ENCODE measurements around the gene PLK5. TPM values are rescaled to one million over a fixed set of nuclear protein-coding genes. Genes with fewer than 3 reads are reported as not detected.

Gene PLK5
- total and polyA plus RNA-seq, 4 donors, result 0.03 TPM; not detected in 3

DNA sequence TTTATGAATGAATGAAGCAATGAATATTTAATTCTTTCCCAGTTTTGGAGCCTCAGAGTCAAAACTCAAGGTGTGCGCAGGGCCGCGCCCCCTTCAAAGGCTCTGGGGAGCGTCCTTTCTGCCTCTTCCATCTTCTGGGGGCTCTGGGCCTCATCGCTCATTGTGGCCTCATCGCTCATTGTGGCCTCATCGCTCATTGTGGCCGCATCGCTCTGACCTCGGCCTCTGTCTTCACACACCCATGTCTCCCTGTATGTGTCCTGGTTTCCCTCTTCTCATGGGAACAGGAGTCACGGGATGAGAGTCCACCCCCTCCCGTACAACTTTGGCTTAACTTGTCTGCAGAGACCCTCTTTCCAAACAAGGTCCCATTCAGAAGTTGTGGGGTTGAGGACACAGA lies 47.5 kb downstream of the PLK5 start:
- no peak overlapping the region for H3K27ac ChIP-seq (ENCODE audit: low read depth in 1 of 2, low read length in 2 of 2)
- H3K27me3 ChIP-seq (ENCODE audit: control insufficient read depth in 4 of 4, insufficient read depth in 4 of 4, low read length in 3 of 4), result no peaks in the 10 kb centered on the region
- WGBS, result 93% methylated on average over 12 of the region's 12 CpGs
- no peak overlapping the region for H3K4me3 ChIP-seq (ENCODE audit: low read depth in 1 of 3, low read length in 3 of 3)
- peaks cover 0 to 2% (median 0%) of the 10 kb centered on the region in 4 donors for H3K36me3 ChIP-seq (ENCODE audit: control insufficient read depth in 4 of 4, insufficient read depth in 3 of 4, low read depth in 1 of 4, low read length in 3 of 4)
- H3K9me3 ChIP-seq (ENCODE audit: control insufficient read depth in 4 of 4, low read length in 3 of 4), result no peaks in the 10 kb centered on the region
- DNase-seq (ENCODE audit: low spot score), result no peak
- H3K4me1 ChIP-seq (ENCODE audit: control insufficient read depth in 4 of 4, insufficient read depth in 4 of 4, low read length in 3 of 4), result peaks cover 0 to 12% (median 8%) of the 10 kb centered on the region in 4 donors
- H3K9ac ChIP-seq (ENCODE audit: low read depth in 1 of 2, low read length in 2 of 2), result no peak overlapping the region
- TF ChIP-seq, protein P1, sequence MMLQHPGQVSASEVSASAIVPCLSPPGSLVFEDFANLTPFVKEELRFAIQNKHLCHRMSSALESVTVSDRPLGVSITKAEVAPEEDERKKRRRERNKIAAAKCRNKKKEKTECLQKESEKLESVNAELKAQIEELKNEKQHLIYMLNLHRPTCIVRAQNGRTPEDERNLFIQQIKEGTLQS (IDR thresholded peaks at IDR 0.05), result no peak
- TF ChIP-seq HNF4A (conservative IDR thresholded peaks at IDR 0.05), result no peak
- no peak for TF ChIP-seq EGR1 (IDR thresholded peaks at IDR 0.05; ENCODE audit: low read depth in 2 of 2)
- no peak for TF ChIP-seq SP1 (IDR thresholded peaks at IDR 0.05)
- no peak for TF ChIP-seq FOXA2 (IDR thresholded peaks at IDR 0.05)
- TF ChIP-seq GABPA (IDR thresholded peaks at IDR 0.05 in 1 of 2, conservative IDR thresholded peaks at IDR 0.05 in 1 of 2), result no peak

DNA sequence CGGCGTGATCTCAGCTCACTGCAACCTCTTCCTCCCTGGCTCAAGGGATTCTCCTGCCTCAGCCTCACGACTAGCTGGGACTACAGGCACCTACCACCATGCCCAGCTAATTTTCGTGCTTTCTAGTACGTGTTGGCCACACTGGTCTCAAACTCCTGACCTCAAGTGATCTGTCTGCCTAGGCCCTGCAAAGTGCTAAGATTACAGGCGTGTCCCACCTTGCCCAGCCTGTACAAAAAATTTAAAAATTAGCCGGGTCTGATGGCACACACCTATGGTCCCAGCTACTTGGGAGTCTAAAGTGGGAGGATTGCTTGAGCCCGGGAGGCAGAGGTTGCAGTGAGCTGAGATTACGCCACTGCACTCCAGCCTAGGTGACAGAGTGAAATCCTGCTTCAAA lies 48.9 kb downstream of the PLK5 start:
- no peaks in the 10 kb centered on the region for H3K27me3 ChIP-seq (ENCODE audit: control insufficient read depth in 4 of 4, insufficient read depth in 4 of 4, low read length in 3 of 4)
- H3K9me3 ChIP-seq (ENCODE audit: control insufficient read depth in 4 of 4, low read length in 3 of 4), result no peaks in the 10 kb centered on the region
- H3K9ac ChIP-seq (ENCODE audit: low read depth in 1 of 2, low read length in 2 of 2), result no peak overlapping the region
- H3K4me1 ChIP-seq (ENCODE audit: control insufficient read depth in 4 of 4, insufficient read depth in 4 of 4, low read length in 3 of 4), result peaks cover 0 to 4% (median 3%) of the 10 kb centered on the region in 4 donors
- H3K27ac ChIP-seq (ENCODE audit: low read depth in 1 of 2, low read length in 2 of 2), result no peak overlapping the region
- H3K36me3 ChIP-seq (ENCODE audit: control insufficient read depth in 4 of 4, insufficient read depth in 3 of 4, low read depth in 1 of 4, low read length in 3 of 4), result peaks cover 0 to 8% (median 2%) of the 10 kb centered on the region in 4 donors
- TF ChIP-seq TAF1 (conservative IDR thresholded peaks at IDR 0.05), result no peak
- TF ChIP-seq RAD21 (IDR thresholded peaks at IDR 0.05), result no peak
- no peak for TF ChIP-seq YY1 (IDR thresholded peaks at IDR 0.05)
- no peak for TF ChIP-seq HNF4G (IDR thresholded peaks at IDR 0.05)
- TF ChIP-seq, protein P2, sequence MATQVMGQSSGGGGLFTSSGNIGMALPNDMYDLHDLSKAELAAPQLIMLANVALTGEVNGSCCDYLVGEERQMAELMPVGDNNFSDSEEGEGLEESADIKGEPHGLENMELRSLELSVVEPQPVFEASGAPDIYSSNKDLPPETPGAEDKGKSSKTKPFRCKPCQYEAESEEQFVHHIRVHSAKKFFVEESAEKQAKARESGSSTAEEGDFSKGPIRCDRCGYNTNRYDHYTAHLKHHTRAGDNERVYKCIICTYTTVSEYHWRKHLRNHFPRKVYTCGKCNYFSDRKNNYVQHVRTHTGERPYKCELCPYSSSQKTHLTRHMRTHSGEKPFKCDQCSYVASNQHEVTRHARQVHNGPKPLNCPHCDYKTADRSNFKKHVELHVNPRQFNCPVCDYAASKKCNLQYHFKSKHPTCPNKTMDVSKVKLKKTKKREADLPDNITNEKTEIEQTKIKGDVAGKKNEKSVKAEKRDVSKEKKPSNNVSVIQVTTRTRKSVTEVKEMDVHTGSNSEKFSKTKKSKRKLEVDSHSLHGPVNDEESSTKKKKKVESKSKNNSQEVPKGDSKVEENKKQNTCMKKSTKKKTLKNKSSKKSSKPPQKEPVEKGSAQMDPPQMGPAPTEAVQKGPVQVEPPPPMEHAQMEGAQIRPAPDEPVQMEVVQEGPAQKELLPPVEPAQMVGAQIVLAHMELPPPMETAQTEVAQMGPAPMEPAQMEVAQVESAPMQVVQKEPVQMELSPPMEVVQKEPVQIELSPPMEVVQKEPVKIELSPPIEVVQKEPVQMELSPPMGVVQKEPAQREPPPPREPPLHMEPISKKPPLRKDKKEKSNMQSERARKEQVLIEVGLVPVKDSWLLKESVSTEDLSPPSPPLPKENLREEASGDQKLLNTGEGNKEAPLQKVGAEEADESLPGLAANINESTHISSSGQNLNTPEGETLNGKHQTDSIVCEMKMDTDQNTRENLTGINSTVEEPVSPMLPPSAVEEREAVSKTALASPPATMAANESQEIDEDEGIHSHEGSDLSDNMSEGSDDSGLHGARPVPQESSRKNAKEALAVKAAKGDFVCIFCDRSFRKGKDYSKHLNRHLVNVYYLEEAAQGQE (IDR thresholded peaks at IDR 0.05), result no peak
- TF ChIP-seq JUND (IDR thresholded peaks at IDR 0.05), result no peak
- no peak for DNase-seq (ENCODE audit: low spot score)
- no peak overlapping the region for H3K4me3 ChIP-seq (ENCODE audit: low read depth in 1 of 3, low read length in 3 of 3)
- 85% methylated on average over 9 of the region's 9 CpGs for WGBS

DNA sequence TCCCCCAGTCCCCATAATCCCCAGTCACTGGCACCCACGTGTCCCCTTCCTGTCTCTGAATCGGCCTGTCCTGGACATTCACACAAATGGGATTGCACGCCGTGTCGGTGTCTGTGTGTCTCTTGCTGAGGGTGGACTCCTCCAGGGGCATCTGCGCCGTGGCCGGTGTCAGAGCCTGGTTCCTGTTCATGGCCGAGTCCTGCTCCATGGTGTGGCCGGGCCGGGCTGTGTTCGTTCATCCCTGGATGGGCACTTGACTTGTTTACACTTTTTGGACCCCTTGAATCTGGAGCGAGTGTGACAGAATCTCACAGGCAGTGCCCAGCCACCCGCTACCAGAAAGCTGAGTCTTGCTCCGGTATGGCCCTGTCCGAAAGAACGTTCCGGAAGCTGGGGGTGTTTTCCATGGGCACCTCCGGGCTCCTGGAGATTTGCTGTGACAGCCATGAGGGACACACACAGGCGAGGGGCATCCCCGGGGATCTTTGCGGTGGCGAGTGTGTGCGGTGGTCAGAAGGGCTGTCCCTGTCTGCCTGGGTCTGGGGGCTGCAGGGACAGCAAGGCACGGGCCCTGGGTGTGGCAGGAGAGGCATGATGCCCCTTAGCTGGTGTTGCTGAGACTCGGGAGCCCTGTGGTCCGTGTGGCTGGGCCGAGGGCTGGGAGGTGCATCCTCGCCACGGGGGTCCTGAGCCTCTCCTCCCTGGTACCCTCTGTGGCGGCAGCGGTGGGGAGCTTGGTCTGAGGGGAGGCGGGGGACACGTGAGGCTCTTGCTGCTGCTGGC lies 50.7 kb downstream of the PLK5 start:
- no peak overlapping the region for H3K9ac ChIP-seq (ENCODE audit: low read depth in 1 of 2, low read length in 2 of 2)
- 90% methylated on average over 34 of the region's 34 CpGs for WGBS
- no peaks in the 10 kb centered on the region for H3K27me3 ChIP-seq (ENCODE audit: control insufficient read depth in 4 of 4, insufficient read depth in 4 of 4, low read length in 3 of 4)
- H3K27ac ChIP-seq (ENCODE audit: low read depth in 1 of 2, low read length in 2 of 2), result no peak overlapping the region
- no peak for TF ChIP-seq FOXA2 (IDR thresholded peaks at IDR 0.05)
- no peak for TF ChIP-seq TAF1 (conservative IDR thresholded peaks at IDR 0.05)
- TF ChIP-seq, protein P1 (IDR thresholded peaks at IDR 0.05), result no peak
- TF ChIP-seq GABPA (IDR thresholded peaks at IDR 0.05 in 1 of 2, conservative IDR thresholded peaks at IDR 0.05 in 1 of 2), result no peak
- TF ChIP-seq RXRA (IDR thresholded peaks at IDR 0.05), result no peak
- no peak for TF ChIP-seq YY1 (IDR thresholded peaks at IDR 0.05)
- TF ChIP-seq, protein P3, sequence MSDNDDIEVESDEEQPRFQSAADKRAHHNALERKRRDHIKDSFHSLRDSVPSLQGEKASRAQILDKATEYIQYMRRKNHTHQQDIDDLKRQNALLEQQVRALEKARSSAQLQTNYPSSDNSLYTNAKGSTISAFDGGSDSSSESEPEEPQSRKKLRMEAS (IDR thresholded peaks at IDR 0.05), result no peak
- no peak for TF ChIP-seq JUND (IDR thresholded peaks at IDR 0.05)
- TF ChIP-seq, protein P4, sequence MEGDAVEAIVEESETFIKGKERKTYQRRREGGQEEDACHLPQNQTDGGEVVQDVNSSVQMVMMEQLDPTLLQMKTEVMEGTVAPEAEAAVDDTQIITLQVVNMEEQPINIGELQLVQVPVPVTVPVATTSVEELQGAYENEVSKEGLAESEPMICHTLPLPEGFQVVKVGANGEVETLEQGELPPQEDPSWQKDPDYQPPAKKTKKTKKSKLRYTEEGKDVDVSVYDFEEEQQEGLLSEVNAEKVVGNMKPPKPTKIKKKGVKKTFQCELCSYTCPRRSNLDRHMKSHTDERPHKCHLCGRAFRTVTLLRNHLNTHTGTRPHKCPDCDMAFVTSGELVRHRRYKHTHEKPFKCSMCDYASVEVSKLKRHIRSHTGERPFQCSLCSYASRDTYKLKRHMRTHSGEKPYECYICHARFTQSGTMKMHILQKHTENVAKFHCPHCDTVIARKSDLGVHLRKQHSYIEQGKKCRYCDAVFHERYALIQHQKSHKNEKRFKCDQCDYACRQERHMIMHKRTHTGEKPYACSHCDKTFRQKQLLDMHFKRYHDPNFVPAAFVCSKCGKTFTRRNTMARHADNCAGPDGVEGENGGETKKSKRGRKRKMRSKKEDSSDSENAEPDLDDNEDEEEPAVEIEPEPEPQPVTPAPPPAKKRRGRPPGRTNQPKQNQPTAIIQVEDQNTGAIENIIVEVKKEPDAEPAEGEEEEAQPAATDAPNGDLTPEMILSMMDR (IDR thresholded peaks at IDR 0.05; ENCODE audit: low read depth, low read length, missing input control), result no peak
- TF ChIP-seq RAD21 (IDR thresholded peaks at IDR 0.05), result no peak
- TF ChIP-seq HNF4A (conservative IDR thresholded peaks at IDR 0.05), result no peak
- TF ChIP-seq, protein P5, sequence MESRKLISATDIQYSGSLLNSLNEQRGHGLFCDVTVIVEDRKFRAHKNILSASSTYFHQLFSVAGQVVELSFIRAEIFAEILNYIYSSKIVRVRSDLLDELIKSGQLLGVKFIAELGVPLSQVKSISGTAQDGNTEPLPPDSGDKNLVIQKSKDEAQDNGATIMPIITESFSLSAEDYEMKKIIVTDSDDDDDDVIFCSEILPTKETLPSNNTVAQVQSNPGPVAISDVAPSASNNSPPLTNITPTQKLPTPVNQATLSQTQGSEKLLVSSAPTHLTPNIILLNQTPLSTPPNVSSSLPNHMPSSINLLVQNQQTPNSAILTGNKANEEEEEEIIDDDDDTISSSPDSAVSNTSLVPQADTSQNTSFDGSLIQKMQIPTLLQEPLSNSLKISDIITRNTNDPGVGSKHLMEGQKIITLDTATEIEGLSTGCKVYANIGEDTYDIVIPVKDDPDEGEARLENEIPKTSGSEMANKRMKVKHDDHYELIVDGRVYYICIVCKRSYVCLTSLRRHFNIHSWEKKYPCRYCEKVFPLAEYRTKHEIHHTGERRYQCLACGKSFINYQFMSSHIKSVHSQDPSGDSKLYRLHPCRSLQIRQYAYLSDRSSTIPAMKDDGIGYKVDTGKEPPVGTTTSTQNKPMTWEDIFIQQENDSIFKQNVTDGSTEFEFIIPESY (IDR thresholded peaks at IDR 0.05), result no peak
- no peaks in the 10 kb centered on the region for H3K9me3 ChIP-seq (ENCODE audit: control insufficient read depth in 4 of 4, low read length in 3 of 4)
- no peak for DNase-seq (ENCODE audit: low spot score)
- no peaks in the 10 kb centered on the region for H3K4me1 ChIP-seq (ENCODE audit: control insufficient read depth in 4 of 4, insufficient read depth in 4 of 4, low read length in 3 of 4)
- H3K4me3 ChIP-seq (ENCODE audit: low read depth in 1 of 3, low read length in 3 of 3), result no peak overlapping the region
- peaks cover 0 to 17% (median 2%) of the 10 kb centered on the region in 4 donors for H3K36me3 ChIP-seq (ENCODE audit: control insufficient read depth in 4 of 4, insufficient read depth in 3 of 4, low read depth in 1 of 4, low read length in 3 of 4)
